IMR-90 (cell line): ENCODE data around the gene BRAF. TPM values are rescaled to one million over a fixed set of nuclear protein-coding genes. Genes with fewer than 3 reads are reported as not detected.

Source experiments
- ATAC-seq: fragments of 200-7000 bp; cut with Tn5 transposase; 2 replicates; pipeline ENCODE4 v1.9.1; 2020; ENCODE audit warnings: low read depth, mild to moderate bottlenecking, moderate library complexity
- BruUV-seq: library from RNA; stranded (reverse); fragments of 400-500 nt; replicated peaks from 2 replicates; lab custom pipeline; 2021; lab: Mats Ljungman, UMichigan
- CTCF ChIA-PET: fragments of 300-600 bp; formaldehyde crosslinking; extraction: SDS; loops from one replicate; lab custom pipeline; 2021; ENCODE audit warnings: antibody characterized with exemption; lab: Yijun Ruan, JAX
- POLR2A ChIA-PET: fragments of 300-600 bp; sonication (Branson Sonifier 250); formaldehyde crosslinking; loops from one replicate; lab custom pipeline; 2022; ENCODE audit warnings: antibody characterized with exemption; ENCODE audit not compliant: unreplicated experiment; lab: Charles Lee
- DNase-seq: peaks from one replicate; pipeline ENCODE4 v3.0.0; 2013
- H2AFZ ChIP-seq: replicated peaks from 2 replicates; pipeline ENCODE3; 2013; ENCODE audit warnings: low read length, mild to moderate bottlenecking; ENCODE audit not compliant: poor library complexity
- H2AK5ac ChIP-seq: 2 replicates; pipeline ENCODE4 v1.6.1; 2013; ENCODE audit warnings: low read depth, low read length, inconsistent platforms
- H2AK9ac ChIP-seq: replicated peaks from 2 replicates; pipeline ENCODE3; 2013; ENCODE audit warnings: mild to moderate bottlenecking, low read depth, low read length, moderate library complexity; ENCODE audit not compliant: poor library complexity
- H2BK120ac ChIP-seq: 2 replicates; pipeline ENCODE4 v1.6.1; 2013; ENCODE audit warnings: low read depth, low read length, inconsistent platforms
- H2BK15ac ChIP-seq: 3 replicates; pipeline ENCODE4 v1.6.1; 2013; ENCODE audit warnings: low read depth, low read length, inconsistent platforms
- H2BK20ac ChIP-seq: 2 replicates; pipeline ENCODE4 v1.6.1; 2013; ENCODE audit warnings: low read depth, mild to moderate bottlenecking, inconsistent platforms, low read length, moderate library complexity
- H2BK5ac ChIP-seq: 2 replicates; pipeline ENCODE4 v1.6.1; 2013; ENCODE audit warnings: mild to moderate bottlenecking, low read depth, low read length, inconsistent platforms; ENCODE audit not compliant: poor library complexity, severe bottlenecking
- H3K14ac ChIP-seq: replicated peaks from 2 replicates; pipeline ENCODE4 v1.6.1; 2013; ENCODE audit warnings: low read depth, low read length, inconsistent platforms
- H3K18ac ChIP-seq: 2 replicates; pipeline ENCODE4 v1.6.1; 2013; ENCODE audit warnings: low read depth, low read length, control low read depth
- H3K23ac ChIP-seq: 2 replicates; pipeline ENCODE4 v1.6.1; 2013; ENCODE audit warnings: low read depth, low read length, inconsistent platforms
- H3K27ac ChIP-seq: 2 replicates; pipeline ENCODE4 v1.5.1; 2013; ENCODE audit warnings: mild to moderate bottlenecking, control low read depth, low read length; ENCODE audit not compliant: insufficient read depth
- H3K27me3 ChIP-seq: 2 replicates; pipeline ENCODE4 v1.6.1; 2013; ENCODE audit warnings: low read length; ENCODE audit not compliant: control insufficient read depth, insufficient read depth
- H3K36me3 ChIP-seq: 2 replicates; pipeline ENCODE4 v1.6.1; 2013; ENCODE audit warnings: low read length, mixed read lengths; ENCODE audit not compliant: control insufficient read depth, insufficient read depth
- H3K4ac ChIP-seq: 2 replicates; pipeline ENCODE4 v1.6.1; 2013; ENCODE audit warnings: low read depth, low read length, inconsistent platforms
- H3K4me1 ChIP-seq: 2 replicates; pipeline ENCODE4 v1.6.1; 2013; ENCODE audit warnings: low read length, mixed read lengths; ENCODE audit not compliant: control insufficient read depth, insufficient read depth
- H3K4me2 ChIP-seq: 2 replicates; pipeline ENCODE4 v1.6.1; 2013; ENCODE audit warnings: low read depth, mild to moderate bottlenecking, control low read depth, low read length, moderate library complexity
- H3K4me3 ChIP-seq: 2 replicates; pipeline ENCODE4 v1.5.1; 2013; ENCODE audit warnings: low read depth, mild to moderate bottlenecking, control low read depth, low read length, moderate library complexity; ENCODE audit not compliant: insufficient read depth
- H3K56ac ChIP-seq: 2 replicates; pipeline ENCODE4 v1.6.1; 2013; ENCODE audit warnings: low read length, inconsistent platforms; ENCODE audit not compliant: insufficient read depth; ENCODE audit errors: extremely low read depth
- H3K79me1 ChIP-seq, 2 experiments: 2 replicates each; pipeline ENCODE4 v1.6.1; 2013; ENCODE audit warnings: low read length in 2 of 2, inconsistent platforms in 1 of 2, low read depth in 1 of 2
- H3K9ac ChIP-seq: 2 replicates; pipeline ENCODE4 v1.6.1; 2013; ENCODE audit warnings: low read depth, low read length, control low read depth
- H3K9me1 ChIP-seq: 2 replicates; pipeline ENCODE4 v1.6.1; 2013; ENCODE audit warnings: low read length, inconsistent platforms; ENCODE audit not compliant: insufficient read depth
- H3K9me3 ChIP-seq: 2 replicates; pipeline ENCODE4 v1.6.1; 2013; ENCODE audit warnings: low read length; ENCODE audit not compliant: control insufficient read depth, insufficient read depth
- H4K20me1 ChIP-seq: 2 replicates; pipeline ENCODE4 v1.6.1; 2013; ENCODE audit warnings: low read length, inconsistent platforms; ENCODE audit not compliant: insufficient read depth
- H4K5ac ChIP-seq: 2 replicates; pipeline ENCODE4 v1.6.1; 2013; ENCODE audit warnings: mild to moderate bottlenecking, low read depth, low read length, control low read depth
- H4K8ac ChIP-seq, 2 experiments: 2 replicates each; pipeline ENCODE4 v1.6.1; 2013; ENCODE audit warnings: low read depth in 2 of 2, low read length in 2 of 2, control low read depth in 1 of 2, inconsistent platforms in 1 of 2
- H4K91ac ChIP-seq: 2 replicates; pipeline ENCODE4 v1.6.1; 2013; ENCODE audit warnings: low read depth, low read length, inconsistent platforms; ENCODE audit not compliant: insufficient read depth
- CEBPB ChIP-seq: IDR thresholded peaks from 2 replicates; pipeline ENCODE4 v1.6.1; 2012; ENCODE audit warnings: low read depth, low read length, improper control_type of control experiment
- CHD1 ChIP-seq: IDR thresholded peaks from 2 replicates; pipeline ENCODE4 v1.6.1; 2012; ENCODE audit warnings: low read depth, low read length, improper control_type of control experiment
- CTCF ChIP-seq: conservative IDR thresholded peaks from 2 replicates; pipeline ENCODE4 v1.5.1; 2012; ENCODE audit warnings: mild to moderate bottlenecking, low read depth, low read length, improper control_type of control experiment
- ELK1 ChIP-seq: fragments of 150-350 bp; IDR thresholded peaks from 2 replicates; pipeline ENCODE4 v1.6.1; 2016; ENCODE audit warnings: low read depth, mild to moderate bottlenecking, low read length, moderate library complexity, borderline replicate concordance
- FOS ChIP-seq: fragments of 150-350 bp; IDR thresholded peaks from 2 replicates; pipeline ENCODE4 v1.6.1; 2016; ENCODE audit warnings: low read depth, low read length
- MAFK ChIP-seq: IDR thresholded peaks from 2 replicates; pipeline ENCODE4 v1.6.1; 2012; ENCODE audit warnings: low read depth, low read length, improper control_type of control experiment
- MAZ ChIP-seq: IDR thresholded peaks from 2 replicates; pipeline ENCODE4 v1.6.1; 2012; ENCODE audit warnings: low read depth, mild to moderate bottlenecking, low read length, improper control_type of control experiment, moderate library complexity, borderline replicate concordance
- MXI1 ChIP-seq: IDR thresholded peaks from 2 replicates; pipeline ENCODE4 v1.6.1; 2012; ENCODE audit warnings: low read depth, mild to moderate bottlenecking, low read length, moderate library complexity, borderline replicate concordance
- NFE2L2 ChIP-seq: fragments of 150-350 bp; IDR thresholded peaks from 2 replicates; pipeline ENCODE4 v1.6.1; 2016; ENCODE audit warnings: low read depth, mild to moderate bottlenecking, low read length
- POLR2A ChIP-seq: IDR thresholded peaks from 2 replicates; pipeline ENCODE4 v1.6.1; 2012; ENCODE audit warnings: mild to moderate bottlenecking, low read depth, low read length
- RAD21 ChIP-seq: IDR thresholded peaks from 2 replicates; pipeline ENCODE4 v1.6.1; 2012; ENCODE audit warnings: low read length, improper control_type of control experiment
- RCOR1 ChIP-seq: IDR thresholded peaks from 2 replicates; pipeline ENCODE4 v1.6.1; 2012; ENCODE audit warnings: mild to moderate bottlenecking, low read length, improper control_type of control experiment; ENCODE audit not compliant: insufficient replicate concordance
- SMC3 ChIP-seq: fragments of 150-350 bp; IDR thresholded peaks from 2 replicates; pipeline ENCODE4 v1.6.1; 2016; ENCODE audit warnings: low read depth, mild to moderate bottlenecking, antibody characterized with exemption, low read length, moderate library complexity
- USF2 ChIP-seq: fragments of 150-350 bp; IDR thresholded peaks from 2 replicates; pipeline ENCODE4 v1.6.1; 2017; ENCODE audit warnings: mild to moderate bottlenecking, antibody characterized with exemption, low read length, low read depth
- WGBS, 2 experiments: methylation state at CpG; one replicate each; pipeline versions ENCODE4 v1.1.5 to v1.1.7; 2013; ENCODE audit warnings: missing lambda C conversion rate in 2 of 2; ENCODE audit not compliant: insufficient read length in 1 of 2; ENCODE audit errors: extremely low coverage in 2 of 2; 5-methylcytosine and 5-hydroxymethylcytosine counted together
- dilution Hi-C: fragments of 300-500 bp; cut with HindIII; formaldehyde crosslinking; loops from one replicate; pipeline ENCODE4 v1.14.3; 2018; ENCODE audit warnings: low sequenced_read_pairs; ENCODE audit not compliant: unreplicated experiment
- in situ Hi-C: fragments of 300-500 bp; cut with MboI; formaldehyde crosslinking; loops from 3 replicates; pipeline ENCODE4 v1.14.3; 2019; ENCODE audit warnings: low sequenced_read_pairs, inconsistent platforms, mixed read lengths
- intact Hi-C: fragments of 100-400 bp; cut with micrococcal nuclease; formaldehyde crosslinking; loops from 2 replicates; pipeline ENCODE4 v1.10.0; 2022
- polyA plus RNA-seq, 3 experiments: library from polyadenylated mRNA; depleted of rRNA; stranded (reverse); fragments of >200 nt; gene quantifications; 2 replicates each; pipeline ENCODE4 v1.2.3, GENCODE V29; 2012; ENCODE audit warnings: low replicate concordance in 1 of 3
- total RNA-seq: library from RNA; depleted of rRNA; stranded (reverse); fragments of >200 nt; gene quantifications from 2 replicates; pipeline ENCODE4 v1.2.3, GENCODE V29; 2012

BRAF gene
- total and polyA plus RNA-seq, 2 of the 4 experiments (the other 2 are of a cell fraction): 5.7 to 12.9 TPM

- H4K5ac ChIP-seq: 0 out of 2 replicates have a peak within 1 kb of the TSS, but pooled peaks have one; percentile 67
- 0% methylated on average over 9 of the region's 41 CpGs; no CpG with 5 or more reads in 1 of the 2 experiments for WGBS, 2 experiments
- no peak for TF ChIP-seq MAZ
- no peak for TF ChIP-seq USF2
- TF ChIP-seq SMC3: no peak
- no peak for TF ChIP-seq CTCF
- no peak for TF ChIP-seq CHD1
- TF ChIP-seq FOS: no peak
- no peak for TF ChIP-seq MXI1
- no peak for TF ChIP-seq POLR2A
- no peak for TF ChIP-seq RCOR1
- no peak for TF ChIP-seq CEBPB
- TF ChIP-seq MAFK: no peak
- no peak for TF ChIP-seq NFE2L2
- no peak for TF ChIP-seq ELK1
- TF ChIP-seq RAD21: no peak
- peak; percentile 82 for ATAC-seq
- CTCF ChIA-PET: no interaction called here
- H3K27ac ChIP-seq: no peak within 1 kb of the TSS; the same call in 1 of the 2 replicates
- peak within 1 kb of the TSS; percentile 59; the same call in 1 of the 2 replicates for H3K9ac ChIP-seq
- H3K14ac ChIP-seq: no peak within 1 kb of the TSS
- H3K56ac ChIP-seq: no peak within 1 kb of the TSS
- intact Hi-C loops (loop anchor here (5.0 kb wide), 1 partner anchor 980 kb away; no protein-coding TSS in a partner anchor), dilution Hi-C loops (no loop called here), in situ Hi-C loops (no loop called here)
- H2AK9ac ChIP-seq: peak within 1 kb of the TSS; percentile 88
- H3K4me3 ChIP-seq: peak within 1 kb of the TSS; percentile 71
- H2BK120ac ChIP-seq: no peak within 1 kb of the TSS
- H4K8ac ChIP-seq: peak within 1 kb of the TSS; percentile 42 to 50; a peak in 2 of 4 replicates
- no peaks in the 10 kb centered on the region for H3K9me3 ChIP-seq
- peak within 1 kb of the TSS; percentile 26 for H3K4ac ChIP-seq
- peak within 1 kb of the TSS; percentile 57; the same call in 1 of the 2 replicates for H4K91ac ChIP-seq
- H2BK20ac ChIP-seq: no peak within 1 kb of the TSS
- H3K4me2 ChIP-seq: peak within 1 kb of the TSS; percentile 96
- H2BK5ac ChIP-seq: no peak within 1 kb of the TSS
- no peaks in the 10 kb centered on the region for H4K20me1 ChIP-seq
- H3K27me3 ChIP-seq: peaks cover 6% of the 10 kb centered on the region; the same call in 1 of the 2 replicates
- H3K9me1 ChIP-seq: no peaks in the 10 kb centered on the region; the same call in 1 of the 2 replicates
- no peak within 1 kb of the TSS for H2BK15ac ChIP-seq
- POLR2A ChIA-PET: no interaction called here
- H2AFZ ChIP-seq: peak within 1 kb of the TSS; percentile 98
- no peak within 1 kb of the TSS for H2AK5ac ChIP-seq
- no peak for DNase-seq
- H3K18ac ChIP-seq: no peak within 1 kb of the TSS; the same call in 1 of the 2 replicates
- H3K23ac ChIP-seq: peak within 1 kb of the TSS; percentile 90
- peaks cover 4 to 6% of the 10 kb centered on the region in 2 experiments; a peak in 1 of 4 replicates for H3K79me1 ChIP-seq
- 0 out of 2 replicates have a peak, but pooled peaks cover 2% of the 10 kb centered on the region for H3K4me1 ChIP-seq
- BruUV-seq: no TSS peak
- H3K36me3 ChIP-seq: no peaks in the 10 kb centered on the region
Measured at GRCh38 chr7:140672382-140673062, 252.2 kb downstream of the BRAF start, which contains the start of gene ADCK2. Gene ADCK2 (plus strand): TSS chr7:140672945. CDS start chr7:140673331, 386 bp downstream.
